Spleen (tissue), 11 donors: ENCODE data around the gene CRK. TPM values are rescaled to one million over a fixed set of nuclear protein-coding genes. Genes with fewer than 3 reads are reported as not detected.

Experiments
- DNase-seq: peaks from one replicate; pipeline ENCODE4 v3.0.0-alpha.2; 2020
- H3K27ac ChIP-seq, 8 donors: fragments of 200-600 bp; sonication (generic) in 7 of 8; 1 replicate in 4 of 8; 2 replicates in 4 of 8; pipeline versions ENCODE4 v1.5.0 to v1.8.0; 2016 to 2021; ENCODE audit warnings: inconsistent platforms in 4 of 8, mild to moderate bottlenecking in 4 of 8, moderate library complexity in 1 of 8
- H3K27me3 ChIP-seq, 7 donors: fragments of 200-600 bp; sonication (generic) in 6 of 7; replicated peaks in 1 of 7; 1 replicate in 4 of 7; 2 replicates in 3 of 7; pipeline versions ENCODE4 v1.5.0 to v1.8.0; 2016 to 2021; ENCODE audit warnings: inconsistent platforms in 3 of 7, mild to moderate bottlenecking in 1 of 7
- H3K36me3 ChIP-seq, 6 donors: fragments of 200-600 bp; sonication (generic) in 5 of 6; 1 replicate in 4 of 6; 2 replicates in 2 of 6; pipeline versions ENCODE4 v1.5.0 to v1.8.0; 2016 to 2021; ENCODE audit warnings: inconsistent platforms in 2 of 6
- H3K4me1 ChIP-seq, 6 donors: fragments of 200-600 bp; sonication (generic) in 5 of 6; 1 replicate in 3 of 6; 2 replicates in 3 of 6; pipeline versions ENCODE4 v1.5.0 to v1.8.0; 2016 to 2021; ENCODE audit warnings: inconsistent platforms in 3 of 6
- H3K4me3 ChIP-seq, 8 donors: fragments of 200-600 bp; sonication (generic) in 7 of 8; 1 replicate in 4 of 8; 2 replicates in 4 of 8; pipeline versions ENCODE4 v1.5.0 to v1.8.0; 2016 to 2021; ENCODE audit warnings: inconsistent platforms in 4 of 8, mild to moderate bottlenecking in 4 of 8, moderate library complexity in 2 of 8
- H3K9me3 ChIP-seq, 8 donors: fragments of 200-600 bp; sonication (generic) in 7 of 8; 1 replicate in 4 of 8; 2 replicates in 4 of 8; pipeline versions ENCODE4 v1.5.0 to v1.8.0; 2016 to 2021; ENCODE audit warnings: inconsistent platforms in 4 of 8
- CTCF ChIP-seq, 11 experiments: fragments of 200-600 bp in 7 of 11; fragments of 450-650 bp in 4 of 11; sonication (generic) in 4 of 11; IDR thresholded peaks in 8 of 11; conservative IDR thresholded peaks in 3 of 11; 1 replicate in 7 of 11; 2 replicates in 4 of 11; pipeline versions ENCODE4 v1.4.0 to v1.8.0; 2016 to 2021; ENCODE audit warnings: antibody characterized with exemption in 11 of 11, inconsistent platforms in 4 of 11, mild to moderate bottlenecking in 1 of 11
- POLR2A ChIP-seq, 3 donors: fragments of 450-650 bp; IDR thresholded peaks; one replicate each; pipeline ENCODE4 v1.5.1; 2017; ENCODE audit warnings: antibody characterized with exemption in 3 of 3, mild to moderate bottlenecking in 1 of 3
- POLR2AphosphoS5 ChIP-seq, 3 donors: sonication (generic); formaldehyde crosslinking; IDR thresholded peaks; one replicate each; pipeline ENCODE4 v1.5.1; 2017; ENCODE audit warnings: antibody characterized with exemption in 3 of 3
- WGBS, 5 donors: extraction: QIAGEN DNeasy Blood & Tissue Kit in 3 of 5; methylation state at CpG; one replicate each; pipeline versions ENCODE4 v1.1.5 to v1.1.7; 2013 to 2018; 5-methylcytosine and 5-hydroxymethylcytosine counted together
- intact Hi-C: fragments of 100-400 bp; cut with DNase I; formaldehyde crosslinking; loops from one replicate; pipeline ENCODE4 v1.15.0; 2023; ENCODE audit warnings: low total_unique reads
- polyA plus RNA-seq, 3 donors: library from polyadenylated mRNA; stranded (reverse); fragments of 200-250 nt; gene quantifications; one replicate each; pipeline ENCODE4 v1.2.1, GENCODE V29; 2013
- total RNA-seq, 7 donors: library from RNA; depleted of rRNA in 3 of 7; stranded (reverse); fragments of >200 nt in 3 of 7; fragmentation: NEBNext Ultra II Directional in 4 of 7; extraction: Animal tissue kit (Norgen Biotek cat#: 25700) in 4 of 7; gene quantifications; one replicate each; pipeline versions ENCODE4 v1.1.0 to v1.2.1, GENCODE V29; 2016 to 2021
- donor health status: healthy with polysubstance abuse.
- donor health status: DM: no; HTN: no; CAD: no; lungs with moderate emphysema.
- donor health status: DM: no; HTN: no; CAD: no.
- donor health status: Bipolar disorder and iron deficiency.
- donor health status: healthy.
- donor health status: DM: no; HTN: no; CAD: no.
- donor health status: DM: yes; HTN: yes; CAD: no.

Gene CRK
- total and polyA plus RNA-seq, 10 donors: 11.7 to 54.6 (median 43.4) TPM

GRCh38 chr17:1478418-1478817, 22.4 kb upstream of the CRK start:
- intact Hi-C loops: no loop called here
- no peak for DNase-seq
- Histone ChIP-seq H3K4me1 (peaks cover 16 to 50% (median 30%) of the 10 kb centered on the region in 6 donors), H3K27me3 (no peaks in the 10 kb centered on the region), H3K27ac (no peak overlapping the region), H3K4me3 (no peak overlapping the region), H3K9me3 (no peaks in the 10 kb centered on the region), H3K36me3 (peaks cover 0 to 97% (median 51%) of the 10 kb centered on the region in 6 donors)
- 77 to 95% (median 93%) methylated on average over 3 to 26 of the region's 26 CpGs for WGBS, 5 donors
- no peak for TF ChIP-seq POLR2A (IDR thresholded peaks at IDR 0.05)
- TF ChIP-seq CTCF (IDR thresholded peaks at IDR 0.05 in 8 of 11, conservative IDR thresholded peaks at IDR 0.05 in 3 of 11): no peak
- no peak for TF ChIP-seq POLR2AphosphoS5 (IDR thresholded peaks at IDR 0.05)

GRCh38 chr17:1475321-1475854, 19.4 kb upstream of the CRK start:
- Histone ChIP-seq H3K27ac (peak overlapping the region in 5 of 8 donors; percentile 17 to 69 (median 48)), H3K4me1 (peaks cover 16 to 73% (median 36%) of the 10 kb centered on the region in 6 donors), H3K9me3 (no peaks in the 10 kb centered on the region), H3K36me3 (peaks cover 0 to 90% (median 46%) of the 10 kb centered on the region in 6 donors), H3K4me3 (peak overlapping the region in 1 of 8 donors; percentile 34), H3K27me3 (no peaks in the 10 kb centered on the region)
- TF ChIP-seq CTCF (IDR thresholded peaks at IDR 0.05 in 8 of 11, conservative IDR thresholded peaks at IDR 0.05 in 3 of 11) (no peak), POLR2AphosphoS5 (IDR thresholded peaks at IDR 0.05) (no peak), POLR2A (IDR thresholded peaks at IDR 0.05) (no peak)
- no peak for DNase-seq
- WGBS, 5 donors: 86 to 92% (median 87%) methylated on average over 15 of the region's 15 CpGs
- intact Hi-C loops: no loop called here

GRCh38 chr17:1474402-1475189, 18.6 kb upstream of the CRK start:
- Histone ChIP-seq H3K27me3 (no peaks in the 10 kb centered on the region), H3K9me3 (no peaks in the 10 kb centered on the region), H3K4me1 (peaks cover 16 to 78% (median 39%) of the 10 kb centered on the region in 6 donors), H3K36me3 (peaks cover 0 to 90% (median 44%) of the 10 kb centered on the region in 6 donors), H3K27ac (peak overlapping the region in 6 of 8 donors; percentile 17 to 69 (median 42)), H3K4me3 (peak overlapping the region in 1 of 8 donors; percentile 34)
- no peak for TF ChIP-seq POLR2A (IDR thresholded peaks at IDR 0.05)
- TF ChIP-seq POLR2AphosphoS5 (IDR thresholded peaks at IDR 0.05): peak; percentile 35 to 59 (median 48)
- 58 to 75% (median 68%) methylated on average over 25 to 31 of the region's 31 CpGs for WGBS, 5 donors
- intact Hi-C loops: no loop called here
- DNase-seq: no peak

DNA sequence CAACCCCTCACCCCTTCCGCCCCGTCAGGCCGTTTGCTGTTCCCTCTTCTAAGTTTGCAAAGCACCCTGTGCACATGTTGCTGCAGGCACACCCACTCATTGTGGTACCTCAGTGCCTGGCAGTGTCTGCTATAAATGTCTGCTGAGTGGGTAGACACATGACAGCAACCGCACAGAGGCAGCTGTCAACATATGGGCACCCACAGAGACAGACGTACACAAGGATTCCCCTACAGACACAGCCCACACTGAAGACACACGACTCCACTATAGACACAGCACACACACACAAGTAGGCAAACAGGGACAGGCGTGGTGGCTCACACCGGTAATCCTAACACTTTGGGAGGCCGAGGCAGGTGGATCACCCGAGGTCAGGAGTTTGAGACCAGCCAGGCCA, 17.8 kb upstream of the CRK start:
- H3K9me3 ChIP-seq: no peaks in the 10 kb centered on the region
- peaks cover 0 to 90% (median 43%) of the 10 kb centered on the region in 6 donors for H3K36me3 ChIP-seq
- peak overlapping the region in 2 of 8 donors; percentile 32 to 69 for H3K27ac ChIP-seq
- H3K4me3 ChIP-seq: no peak overlapping the region
- H3K4me1 ChIP-seq: peaks cover 16 to 78% (median 39%) of the 10 kb centered on the region in 6 donors
- no peak for DNase-seq
- intact Hi-C loops: no loop called here
- WGBS, 5 donors: 61 to 76% (median 68%) methylated on average over 8 to 10 of the region's 10 CpGs
- H3K27me3 ChIP-seq: no peaks in the 10 kb centered on the region
- peak in 2 of 3 donors; percentile 5 to 16 for TF ChIP-seq POLR2AphosphoS5 (IDR thresholded peaks at IDR 0.05)
- TF ChIP-seq CTCF (IDR thresholded peaks at IDR 0.05 in 8 of 11, conservative IDR thresholded peaks at IDR 0.05 in 3 of 11): no peak
